DOHH2 (cell line): ENCODE measurements around the gene PLLP.

ENCODE experiments used
- EZH2phosphoT487 ChIP-seq: fragments of 200-600 bp; sonication (generic); IDR thresholded peaks from 2 replicates; pipeline ENCODE4 v1.6.1; 2017; ENCODE audit warnings: borderline replicate concordance, mild to moderate bottlenecking, antibody characterized with exemption, low read length, moderate library complexity, mixed read lengths
- TF ChIP-seq, protein P1 (sequence below): fragments of 200-600 bp; sonication (generic); IDR thresholded peaks from one replicate; pipeline ENCODE4 v1.5.1; 2014; ENCODE audit warnings: antibody characterized with exemption, mild to moderate bottlenecking, low read depth, low read length; ENCODE audit not compliant: poor library complexity, severe bottlenecking

DNA sequence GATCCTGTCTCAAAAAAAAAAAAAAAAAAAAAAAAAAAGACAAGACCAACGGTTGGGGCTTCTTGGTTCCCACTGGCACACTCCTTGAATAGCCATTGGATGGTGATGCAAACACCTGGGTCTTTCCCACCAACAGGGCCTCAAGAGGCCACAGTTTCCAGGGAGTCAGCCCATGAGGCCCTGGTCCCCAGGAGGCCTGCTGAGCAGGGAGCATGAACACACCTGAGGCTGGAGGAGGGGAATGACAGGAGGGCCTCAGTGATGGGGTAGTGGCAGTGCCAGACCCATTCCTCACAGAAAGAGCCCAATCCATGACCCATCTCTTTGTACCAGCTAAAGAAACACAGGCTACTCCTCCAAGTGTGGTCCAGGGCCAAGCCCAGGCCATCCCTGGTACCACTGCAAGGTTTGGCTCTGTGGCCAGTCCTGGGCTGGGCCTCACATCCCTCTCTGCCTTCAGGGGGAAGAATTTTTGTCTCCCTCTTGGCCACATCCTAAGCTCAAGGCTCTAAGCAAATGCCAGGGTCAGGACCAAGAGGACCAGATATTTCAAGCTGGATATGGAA, 25.5 kb downstream of the PLLP start:
- TF ChIP-seq, protein P1, sequence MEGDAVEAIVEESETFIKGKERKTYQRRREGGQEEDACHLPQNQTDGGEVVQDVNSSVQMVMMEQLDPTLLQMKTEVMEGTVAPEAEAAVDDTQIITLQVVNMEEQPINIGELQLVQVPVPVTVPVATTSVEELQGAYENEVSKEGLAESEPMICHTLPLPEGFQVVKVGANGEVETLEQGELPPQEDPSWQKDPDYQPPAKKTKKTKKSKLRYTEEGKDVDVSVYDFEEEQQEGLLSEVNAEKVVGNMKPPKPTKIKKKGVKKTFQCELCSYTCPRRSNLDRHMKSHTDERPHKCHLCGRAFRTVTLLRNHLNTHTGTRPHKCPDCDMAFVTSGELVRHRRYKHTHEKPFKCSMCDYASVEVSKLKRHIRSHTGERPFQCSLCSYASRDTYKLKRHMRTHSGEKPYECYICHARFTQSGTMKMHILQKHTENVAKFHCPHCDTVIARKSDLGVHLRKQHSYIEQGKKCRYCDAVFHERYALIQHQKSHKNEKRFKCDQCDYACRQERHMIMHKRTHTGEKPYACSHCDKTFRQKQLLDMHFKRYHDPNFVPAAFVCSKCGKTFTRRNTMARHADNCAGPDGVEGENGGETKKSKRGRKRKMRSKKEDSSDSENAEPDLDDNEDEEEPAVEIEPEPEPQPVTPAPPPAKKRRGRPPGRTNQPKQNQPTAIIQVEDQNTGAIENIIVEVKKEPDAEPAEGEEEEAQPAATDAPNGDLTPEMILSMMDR = no peak
- no peak for TF ChIP-seq EZH2phosphoT487
